HepG2 (cell line): ENCODE results near the gene BCAM. TPM values are rescaled to one million over a fixed set of nuclear protein-coding genes. Genes with fewer than 3 reads are reported as not detected.

ENCODE experiments used
- ATAC-seq: fragments of 200-7000 bp; cut with Tn5 transposase; 3 replicates; pipeline ENCODE4 v1.9.1; 2020; ENCODE audit warnings: mild to moderate bottlenecking, moderate library complexity
- BruUV-seq: library from RNA; stranded (reverse); fragments of 400-500 nt; replicated peaks from 2 replicates; lab custom pipeline; 2021; lab: Mats Ljungman, UMichigan
- CTCF ChIA-PET: fragments of 300-600 bp; formaldehyde crosslinking; extraction: SDS; loops from one replicate; lab custom pipeline; 2021; ENCODE audit warnings: low total read pairs, inconsistent platforms, low intra/inter-chr PET ratio; lab: Yijun Ruan, JAX
- POLR2A ChIA-PET: fragments of 350-600 bp; sonication (Branson Sonifier 250); formaldehyde crosslinking; loops from one replicate; lab custom pipeline; 2020; ENCODE audit warnings: antibody characterized with exemption, inconsistent platforms; lab: Yijun Ruan, JAX
- DNase-seq: peaks from one replicate; pipeline ENCODE4 v3.0.0-alpha.2; 2015; ENCODE audit warnings: low spot score
- FAIRE-seq: peaks from 3 replicates; lab custom pipeline; 2011; peaks lifted over from hg19 to GRCh38; lab: Jason Lieb, UNC
- H2AFZ ChIP-seq: one replicate; pipeline ENCODE4 v1.6.1; 2011; ENCODE audit warnings: low read length, inconsistent platforms
- H3K27ac ChIP-seq: fragments of 300-600 bp; 3 replicates; pipeline ENCODE4 v1.8.0; 2011; ENCODE audit warnings: mixed run types, mild to moderate bottlenecking, mixed read lengths, low read length, inconsistent platforms; ENCODE audit not compliant: insufficient read depth; ENCODE audit errors: extremely low read length
- H3K27me3 ChIP-seq, 2 experiments: fragments of 200-600 bp in 1 of 2; 2 replicates in 1 of 2; 3 replicates in 1 of 2; pipeline versions ENCODE4 v1.6.0 to v1.8.0; 2011; ENCODE audit warnings: low read length in 2 of 2, mild to moderate bottlenecking in 2 of 2, moderate library complexity in 2 of 2, inconsistent platforms in 1 of 2; ENCODE audit not compliant: insufficient read depth in 2 of 2, control insufficient read depth in 1 of 2
- H3K36me3 ChIP-seq, 2 experiments: fragments of 200-600 bp in 1 of 2; replicated peaks in 1 of 2; 2 replicates in 1 of 2; 3 replicates in 1 of 2; pipeline versions ENCODE4 v1.5.1 to v1.8.0; 2011; ENCODE audit warnings: low read length in 2 of 2, inconsistent platforms in 1 of 2; ENCODE audit not compliant: insufficient read depth in 2 of 2, control insufficient read depth in 1 of 2
- H3K4me1 ChIP-seq: 2 replicates; pipeline ENCODE4 v1.5.1; 2012; ENCODE audit warnings: low read length, inconsistent platforms; ENCODE audit not compliant: insufficient read depth
- H3K4me2 ChIP-seq: 2 replicates; pipeline ENCODE4 v1.6.0; 2011; ENCODE audit warnings: low read depth, low read length, inconsistent platforms
- H3K4me3 ChIP-seq, 3 experiments: fragments of 200-600 bp in 1 of 3; sonication (generic), shearing (Covaris generic) in 1 of 3; replicated peaks in 1 of 3; 2 replicates each; pipeline ENCODE4 v1.5.1; 2011 to 2016; ENCODE audit warnings: low read length in 3 of 3, inconsistent platforms in 2 of 3, low read depth in 2 of 3, mild to moderate bottlenecking in 2 of 3, control low read depth in 1 of 3, mixed read lengths in 1 of 3; ENCODE audit not compliant: insufficient read depth in 1 of 3
- H3K79me2 ChIP-seq: one replicate; pipeline ENCODE4 v1.6.1; 2011; ENCODE audit warnings: low read length, inconsistent platforms; ENCODE audit not compliant: insufficient read depth
- H3K9ac ChIP-seq: 2 replicates; pipeline ENCODE4 v1.6.0; 2011; ENCODE audit warnings: mild to moderate bottlenecking, low read depth, low read length, inconsistent platforms; ENCODE audit not compliant: insufficient read depth
- H3K9me3 ChIP-seq: 2 replicates; pipeline ENCODE4 v1.5.1; 2012; ENCODE audit warnings: mild to moderate bottlenecking, low read length
- H4K20me1 ChIP-seq: 2 replicates; pipeline ENCODE4 v1.6.0; 2011; ENCODE audit warnings: inconsistent platforms, mild to moderate bottlenecking, low read length, moderate library complexity; ENCODE audit not compliant: insufficient read depth
- FOXK1 ChIP-seq: sonication (generic); formaldehyde crosslinking; IDR thresholded peaks from 2 replicates; pipeline ENCODE4 v1.4.0; 2020; ENCODE audit warnings: low read depth, missing genetic modification reagents, borderline replicate concordance
- IKZF1 ChIP-seq: fragments of 450-650 bp; IDR thresholded peaks from 2 replicates; pipeline ENCODE4 v1.7.1; 2016
- ISL2 ChIP-seq: sonication (generic); formaldehyde crosslinking; IDR thresholded peaks from 2 replicates; pipeline ENCODE4 v1.5.0; 2020; ENCODE audit warnings: missing genetic modification reagents
- MIXL1 ChIP-seq: IDR thresholded peaks from 2 replicates; pipeline ENCODE4 v1.6.1; 2016
- PLSCR1 ChIP-seq: sonication (generic); formaldehyde crosslinking; IDR thresholded peaks from 2 replicates; pipeline ENCODE4 v1.5.0; 2020; ENCODE audit warnings: missing genetic modification reagents, mild to moderate bottlenecking, borderline replicate concordance
- TBL1XR1 ChIP-seq: fragments of 150-350 bp; IDR thresholded peaks from 2 replicates; pipeline ENCODE4 v1.6.1; 2014; ENCODE audit warnings: borderline replicate concordance, low read length; ENCODE audit not compliant: partially characterized antibody
- TEAD3 ChIP-seq: optimal IDR thresholded peaks from 2 replicates; pipeline ENCODE3; 2016; ENCODE audit warnings: borderline replicate concordance
- ZNF274 ChIP-seq: sonication (generic); formaldehyde crosslinking; IDR thresholded peaks from 2 replicates; pipeline ENCODE4 v1.5.1; 2020; ENCODE audit warnings: mild to moderate bottlenecking, missing genetic modification reagents
- ZNF501 ChIP-seq: sonication (generic); formaldehyde crosslinking; IDR thresholded peaks from 2 replicates; pipeline ENCODE4 v1.5.1; 2020; ENCODE audit warnings: mild to moderate bottlenecking, moderate library complexity, missing genetic modification reagents
- ZNF710 ChIP-seq: sonication (generic); formaldehyde crosslinking; IDR thresholded peaks from 2 replicates; pipeline ENCODE4 v1.5.0; 2020; ENCODE audit warnings: mild to moderate bottlenecking, missing genetic modification reagents, borderline replicate concordance
- WGBS: methylation state at CpG from one replicate; pipeline ENCODE4 v1.1.6; 2017; ENCODE audit warnings: low lambda C conversion rate; 5-methylcytosine and 5-hydroxymethylcytosine counted together
- in situ Hi-C: cut with HindIII; loops from 2 replicates; pipeline ENCODE4 v1.10.0; 2017; ENCODE audit warnings: low pct_unique_long_range_greater_than_20kb; ENCODE audit not compliant: extremely low pct_ligation_motif_present
- intact Hi-C: fragments of 100-400 bp; cut with micrococcal nuclease; formaldehyde crosslinking; loops from one replicate; pipeline ENCODE4 v1.10.0; 2022; ENCODE audit not compliant: unreplicated experiment
- polyA plus RNA-seq, 8 experiments: library from polyadenylated mRNA; depleted of rRNA in 3 of 8; stranded (reverse) in 7 of 8; unstranded in 1 of 8; fragments of >200 nt; fragmentation: Illumina TruSeq in 4 of 8; extraction: Trizol in 4 of 8; gene quantifications; 2 replicates each; pipeline versions ENCODE4 v1.2.1 to v1.2.3, GENCODE V29; 2011 to 2016; ENCODE audit warnings: low read depth in 4 of 8, missing spikeins in 1 of 8, mixed read lengths in 1 of 8; ENCODE audit not compliant: insufficient read depth in 1 of 8
- total RNA-seq, 5 experiments: library from RNA; depleted of rRNA; stranded (reverse); fragments of >200 nt; fragmentation: Illumina TruSeq; extraction: Trizol; gene quantifications; 2 replicates each; pipeline ENCODE4 v1.2.3, GENCODE V29; 2016; ENCODE audit warnings: low read depth in 1 of 5

The BCAM gene
- total and polyA plus RNA-seq, 2 of the 13 experiments (the other 11 are each of a cell fraction or from before 2014, with no cell fraction given), result 51.2 to 62.7 TPM

- TF ChIP-seq ZNF710 (CRISPR knock-in tag) (no peak; the same call in 1 of the 2 replicates), ZNF274 (CRISPR knock-in tag) (no peak)
Observed at GRCh38 chr19:44807162-44807561, 1.7 kb upstream of the BCAM start (continued).

GRCh38 chr19:44807652-44808462 lies 1.0 kb upstream of the BCAM start:
- Histone ChIP-seq H3K27me3 (no peaks in the 10 kb centered on the region; a peak in 1 of 5 replicates), H3K36me3 (peaks cover 2 to 6% of the 10 kb centered on the region in 2 experiments; a peak in 2 of 5 replicates), H4K20me1 (0 out of 2 replicates have a peak, but pooled peaks cover 6% of the 10 kb centered on the region), H3K4me3 (peak overlapping the region; percentile 65 to 99 (median 94)), H3K9me3 (no peaks in the 10 kb centered on the region), H3K4me2 (peak overlapping the region; percentile 96), H3K79me2 (peaks cover 21% of the 10 kb centered on the region), H3K9ac (peak overlapping the region; percentile 71), H3K27ac (peak overlapping the region; percentile 87), H2AFZ (no peak overlapping the region), H3K4me1 (peaks cover 56% of the 10 kb centered on the region)
- WGBS, result 1% methylated on average over 12 of the region's 14 CpGs
- intact Hi-C loops (loop anchor here (1.0 to 5.0 kb wide), 3 partner anchors 23 to 37 kb away; no protein-coding TSS in a partner anchor), in situ Hi-C loops (no loop called here)
- ChIA-PET POLR2A (interaction anchor here (0.5 to 4.0 kb wide), 18 partner anchors 11 to 116 kb away, joined by 3 to 76 read pairs (median 4); partner anchors contain the start of genes APOE, NECTIN2 and TOMM40), CTCF (interaction anchor here (1.1 to 2.7 kb wide), 3 partner anchors 23 to 38 kb away, joined by 3 to 28 read pairs (median 4); partner anchors contain the start of gene NECTIN2)
- BruUV-seq, result no TSS peak
- ATAC-seq, result peak; percentile 76
- peak; percentile 63 for FAIRE-seq
- DNase-seq, result peak; percentile 77
- TF ChIP-seq TBL1XR1, result no peak
- TF ChIP-seq TEAD3 (CRISPR knock-in tag), result peak; percentile 96
- peak; percentile 23; the same call in 1 of the 2 replicates for TF ChIP-seq FOXK1 (CRISPR knock-in tag)
- TF ChIP-seq ZNF501, result peak; percentile 21; the same call in 1 of the 2 replicates
- TF ChIP-seq ISL2, result peak; percentile 56; the same call in 1 of the 2 replicates
- no peak for TF ChIP-seq IKZF1
- TF ChIP-seq PLSCR1 (CRISPR knock-in tag), result no peak
- 0 out of 2 replicates have a peak, but pooled peaks have one; percentile 52 for TF ChIP-seq ZNF710 (CRISPR knock-in tag)
- 0 out of 2 replicates have a peak, but pooled peaks have one; percentile 14 for TF ChIP-seq MIXL1 (CRISPR knock-in tag)
